Muscle layer of duodenum (tissue), 2 donors: Measurements from ENCODE around the gene LIMK2.

Experiments used
- H3K27ac ChIP-seq: one replicate; pipeline ENCODE4 v1.7.0; 2013; ENCODE audit warnings: mild to moderate bottlenecking, low read length
- H3K27me3 ChIP-seq: one replicate; pipeline ENCODE4 v1.7.0; 2013; ENCODE audit warnings: low read depth, mild to moderate bottlenecking, control low read depth, low read length
- H3K36me3 ChIP-seq, 2 donors: one replicate each; pipeline ENCODE4 v1.7.0; 2013; ENCODE audit warnings: low read length in 2 of 2, control low read depth in 1 of 2, mild to moderate bottlenecking in 1 of 2; ENCODE audit not compliant: insufficient read depth in 2 of 2, control insufficient read depth in 1 of 2
- H3K4me1 ChIP-seq, 2 donors: one replicate each; pipeline ENCODE4 v1.7.0; 2013; ENCODE audit warnings: low read length in 2 of 2, mild to moderate bottlenecking in 2 of 2, control low read depth in 1 of 2, moderate library complexity in 1 of 2; ENCODE audit not compliant: insufficient read depth in 2 of 2, control insufficient read depth in 1 of 2
- H3K4me3 ChIP-seq, 2 donors: one replicate each; pipeline ENCODE4 v1.7.0; 2013; ENCODE audit warnings: low read length in 2 of 2, low read depth in 1 of 2, mild to moderate bottlenecking in 1 of 2
- H3K9me3 ChIP-seq, 2 donors: one replicate each; pipeline ENCODE4 v1.7.0; 2013; ENCODE audit warnings: low read length in 2 of 2, control low read depth in 1 of 2, mild to moderate bottlenecking in 1 of 2; ENCODE audit not compliant: control insufficient read depth in 1 of 2
- donor health status: healthy.

LIMK2 gene

DNA sequence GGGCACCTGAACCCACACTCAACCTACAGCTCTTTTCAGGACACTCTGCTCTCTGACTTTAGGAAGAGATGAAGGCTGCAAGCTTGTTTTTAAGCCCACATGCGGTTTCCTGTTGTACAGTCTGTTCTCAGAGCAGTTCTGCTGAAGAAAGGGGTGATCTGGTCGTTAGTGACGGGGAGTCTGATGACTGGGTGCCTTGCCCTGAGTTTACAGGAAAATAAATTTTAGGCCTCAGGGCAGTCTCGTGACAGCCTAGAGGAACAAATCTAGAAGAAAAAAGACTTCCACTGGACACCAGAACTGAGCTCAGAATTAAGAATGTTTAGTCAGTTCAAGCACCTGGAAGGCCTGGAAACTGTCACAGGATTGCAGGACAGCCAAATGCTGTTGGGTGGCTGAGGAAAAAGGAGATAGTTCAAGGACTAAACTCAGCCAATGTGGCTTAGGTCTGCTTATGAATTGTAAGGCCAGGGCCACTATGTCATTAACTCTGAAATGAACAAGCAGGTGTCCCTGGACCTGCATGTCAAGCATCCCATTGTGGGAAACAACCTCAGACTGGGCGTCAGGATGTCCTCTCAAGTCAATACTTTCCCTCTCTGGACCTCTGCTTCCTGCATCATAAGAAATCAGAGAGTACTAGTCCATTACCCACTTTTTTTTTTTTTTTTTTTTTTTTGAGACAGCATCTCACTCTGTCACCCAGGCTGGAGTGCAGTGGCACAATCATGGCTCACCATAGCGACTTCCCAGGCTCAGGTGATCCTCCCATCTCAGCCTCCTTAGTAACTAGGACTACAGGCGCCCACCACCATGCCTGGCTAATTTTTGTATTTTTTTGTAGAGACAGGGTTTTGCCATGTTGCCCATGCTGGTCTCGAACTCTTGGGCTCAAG is 74.5 kb downstream of the LIMK2 start:
- H3K27me3 ChIP-seq, result no peaks in the 10 kb centered on the region
- H3K4me1 ChIP-seq, result peaks cover 20 to 34% of the 10 kb centered on the region in 2 donors
- H3K27ac ChIP-seq, result peak overlapping the region; percentile 62
- peaks cover 39 to 56% of the 10 kb centered on the region in 2 donors for H3K36me3 ChIP-seq
- H3K9me3 ChIP-seq, result no peaks in the 10 kb centered on the region
- H3K4me3 ChIP-seq, result no peak overlapping the region

DNA sequence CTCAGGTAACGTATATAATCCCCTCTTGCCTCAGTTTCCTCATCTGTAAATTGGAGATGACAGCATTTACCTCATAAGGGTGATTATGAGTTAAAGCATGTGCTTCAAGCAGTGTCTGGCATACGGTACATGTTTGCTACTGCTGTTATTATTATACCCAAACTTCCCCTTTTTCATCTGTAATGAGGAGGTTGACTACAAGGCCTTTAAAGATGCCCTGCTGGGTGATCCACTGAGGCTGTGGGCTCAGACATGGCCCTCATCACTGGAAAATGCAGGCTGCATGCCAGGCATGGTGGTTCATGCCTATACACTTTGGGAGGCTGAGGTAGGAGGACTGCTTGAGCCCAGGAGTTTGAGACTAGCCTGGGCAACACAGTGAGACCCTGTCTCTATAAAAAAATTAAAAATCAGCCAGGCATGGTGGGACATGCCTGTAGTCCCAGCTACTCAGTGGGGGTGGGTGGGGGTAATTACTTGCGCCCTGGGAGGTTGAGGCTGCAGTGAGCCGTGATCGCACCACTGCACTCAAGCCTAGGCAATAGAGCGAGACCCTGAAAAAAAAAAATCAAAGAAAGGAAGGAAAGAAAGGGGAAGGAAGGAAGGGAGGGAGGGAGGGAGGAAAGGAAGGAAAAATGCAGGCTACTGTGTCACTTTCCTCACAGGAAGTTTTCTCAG is 75.9 kb downstream of the LIMK2 start:
- H3K4me3 ChIP-seq, result no peak overlapping the region
- H3K27me3 ChIP-seq, result no peaks in the 10 kb centered on the region
- peak overlapping the region; percentile 58 for H3K27ac ChIP-seq
- peaks cover 26 to 43% of the 10 kb centered on the region in 2 donors for H3K36me3 ChIP-seq
- H3K4me1 ChIP-seq, result peaks cover 20 to 44% of the 10 kb centered on the region in 2 donors
- no peaks in the 10 kb centered on the region for H3K9me3 ChIP-seq

DNA sequence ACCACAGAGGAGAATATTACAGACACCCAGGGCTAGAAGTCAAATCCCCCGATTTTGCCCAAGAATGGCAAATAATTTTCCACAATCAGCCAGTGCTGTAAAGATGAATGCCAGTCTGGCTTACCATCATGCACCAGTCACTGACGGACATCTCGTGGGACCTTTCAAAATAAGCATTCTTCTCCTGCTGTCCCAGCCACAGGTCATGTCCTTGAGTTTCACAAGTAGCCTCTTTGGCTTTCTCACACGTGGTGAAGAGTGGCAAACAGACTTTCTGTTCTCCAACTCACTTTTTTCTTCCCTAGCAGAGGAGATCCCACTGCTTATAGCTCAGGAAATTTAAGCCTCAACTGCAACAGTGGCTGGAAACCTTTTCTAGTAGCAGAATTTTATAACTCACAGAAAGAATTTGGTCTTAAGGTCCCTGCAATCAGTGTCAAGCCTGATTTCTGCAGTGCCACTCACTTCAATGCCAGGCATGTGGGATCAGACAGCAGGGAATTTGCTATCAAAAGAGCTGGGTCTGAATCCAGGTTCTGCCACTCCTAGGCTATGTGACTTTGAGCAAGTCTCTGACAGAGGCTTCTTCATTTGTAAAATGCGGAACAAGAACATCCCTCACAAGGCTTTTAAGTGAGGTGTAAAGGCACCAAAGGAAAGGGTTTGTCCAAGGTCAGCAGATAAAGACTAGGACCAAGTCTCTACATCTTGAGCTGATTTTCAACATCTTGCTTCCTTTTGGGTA is 76.6 kb downstream of the LIMK2 start:
- H3K4me3 ChIP-seq, result no peak overlapping the region
- H3K36me3 ChIP-seq, result peaks cover 21 to 36% of the 10 kb centered on the region in 2 donors
- peaks cover 20 to 52% of the 10 kb centered on the region in 2 donors for H3K4me1 ChIP-seq
- no peaks in the 10 kb centered on the region for H3K9me3 ChIP-seq
- no peaks in the 10 kb centered on the region for H3K27me3 ChIP-seq
- H3K27ac ChIP-seq, result peak overlapping the region; percentile 89

DNA sequence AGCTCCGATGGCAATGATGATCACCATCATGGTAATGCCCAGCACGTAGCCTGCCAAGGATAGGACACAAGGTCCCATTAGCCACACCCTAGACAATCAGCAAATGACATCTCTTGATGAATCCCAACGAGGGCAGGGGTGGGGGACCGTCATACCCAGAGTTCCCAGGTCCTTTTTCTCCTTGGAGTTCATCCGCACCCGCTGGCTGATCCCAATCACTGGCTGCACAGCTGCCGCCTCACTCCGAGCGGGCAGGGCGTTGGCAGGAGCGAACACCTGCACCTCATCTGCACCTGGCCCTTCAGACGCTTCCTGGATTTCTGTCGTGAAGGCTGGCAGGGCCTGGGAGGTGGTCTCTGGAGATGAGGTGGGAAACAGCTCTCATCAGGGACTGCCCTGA is 77.2 kb downstream of the LIMK2 start:
- peak overlapping the region; percentile 62 to 92 for H3K4me3 ChIP-seq
- H3K36me3 ChIP-seq, result peaks cover 21 to 30% of the 10 kb centered on the region in 2 donors
- peaks cover 20 to 58% of the 10 kb centered on the region in 2 donors for H3K4me1 ChIP-seq
- H3K27ac ChIP-seq, result peak overlapping the region; percentile 89
- H3K9me3 ChIP-seq, result no peaks in the 10 kb centered on the region
- H3K27me3 ChIP-seq, result no peaks in the 10 kb centered on the region

DNA sequence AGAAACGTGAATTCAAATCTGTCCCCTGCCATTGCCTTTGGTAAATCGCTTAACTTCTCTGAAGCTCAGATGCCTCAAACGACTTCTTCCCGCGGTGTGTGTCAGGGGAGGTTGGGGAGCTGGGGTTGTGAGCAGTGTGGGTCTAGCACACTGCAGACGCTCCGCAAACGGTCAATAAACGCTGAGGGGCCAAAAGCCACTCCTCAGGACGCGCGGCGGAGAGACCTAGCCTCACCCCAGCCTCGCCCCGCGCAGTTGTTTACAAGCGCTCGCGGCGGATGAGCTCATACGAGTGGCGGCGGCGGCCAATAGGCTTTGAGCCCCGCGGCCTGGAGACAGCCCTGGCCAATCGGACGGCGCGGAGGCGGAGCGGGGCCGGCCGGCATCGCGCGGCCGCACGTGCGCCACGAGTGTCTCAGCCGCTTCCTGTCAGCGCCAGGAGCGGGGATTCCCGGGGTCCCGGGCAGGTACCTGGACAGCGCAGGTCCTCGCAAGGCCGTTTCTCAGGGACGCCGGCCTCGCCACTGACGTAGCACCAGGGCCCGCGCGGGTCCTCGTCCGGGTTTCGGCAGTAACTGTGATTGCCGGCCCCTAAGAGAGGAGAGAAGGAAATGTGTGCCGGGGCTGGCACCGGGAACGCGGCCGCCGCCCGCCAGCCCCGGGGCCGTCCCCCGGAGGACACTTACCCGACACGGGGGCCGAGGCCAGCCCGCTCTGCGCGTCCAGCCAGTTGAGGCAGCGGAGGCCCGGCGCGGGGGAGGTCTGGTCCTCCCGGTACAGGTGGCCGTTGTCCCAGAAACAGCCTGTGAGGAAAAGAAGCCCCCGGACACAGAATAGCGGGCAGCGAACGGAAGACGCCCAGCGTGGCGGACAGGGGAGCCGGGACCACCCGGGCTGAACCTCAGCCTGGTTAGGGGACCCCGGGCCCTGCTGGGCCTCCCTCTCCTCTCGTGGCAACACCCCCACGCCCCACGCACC is 78.7 kb downstream of the LIMK2 start:
- Histone ChIP-seq H3K4me1 (peaks cover 20 to 63% of the 10 kb centered on the region in 2 donors), H3K27ac (peak overlapping the region; percentile 98), H3K9me3 (no peaks in the 10 kb centered on the region), H3K4me3 (peak overlapping the region; percentile 89 to 92), H3K27me3 (no peaks in the 10 kb centered on the region), H3K36me3 (peaks cover 11 to 16% of the 10 kb centered on the region in 2 donors)

DNA sequence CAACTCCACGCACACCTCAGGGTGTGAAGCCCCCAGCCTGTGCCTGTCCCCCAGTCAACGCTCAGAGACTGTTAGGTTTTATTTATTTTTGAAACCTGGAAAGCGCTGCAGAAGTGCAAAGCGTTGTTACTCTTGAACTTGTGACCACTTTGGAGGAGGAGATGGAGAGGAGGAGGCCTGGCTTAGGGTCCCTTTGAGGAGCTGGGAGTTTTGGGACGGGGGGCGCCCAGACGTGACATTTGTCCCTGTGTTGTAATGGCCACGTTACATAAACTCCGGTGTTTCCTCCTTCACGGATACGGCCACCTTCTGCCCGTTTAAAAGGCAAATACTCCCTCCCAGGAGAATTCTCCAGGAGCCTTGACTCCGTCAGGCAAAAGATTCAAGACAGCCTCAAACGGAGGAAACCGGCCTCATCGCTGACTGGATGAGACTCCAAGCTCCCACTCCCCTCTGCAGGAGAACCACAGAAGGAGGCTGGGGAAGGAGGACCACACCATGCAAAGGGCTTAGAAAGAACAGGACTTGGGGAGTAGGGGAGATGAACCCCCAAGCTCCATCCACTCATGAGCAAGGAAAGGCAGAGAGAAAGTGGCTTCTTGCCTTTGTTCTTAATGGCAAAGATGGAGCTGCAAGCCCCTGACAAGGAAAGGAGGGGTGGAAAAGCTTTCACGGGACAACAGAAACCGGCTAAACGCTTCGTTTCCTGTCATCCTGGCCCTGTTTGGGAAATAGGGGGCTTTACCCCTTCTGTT is 79.6 kb downstream of the LIMK2 start:
- Histone ChIP-seq H3K9me3 (no peaks in the 10 kb centered on the region), H3K27me3 (no peaks in the 10 kb centered on the region), H3K36me3 (peaks cover 11 to 14% of the 10 kb centered on the region in 2 donors), H3K4me3 (peak overlapping the region; percentile 89 to 92), H3K27ac (peak overlapping the region; percentile 96), H3K4me1 (peaks cover 20 to 65% of the 10 kb centered on the region in 2 donors)

DNA sequence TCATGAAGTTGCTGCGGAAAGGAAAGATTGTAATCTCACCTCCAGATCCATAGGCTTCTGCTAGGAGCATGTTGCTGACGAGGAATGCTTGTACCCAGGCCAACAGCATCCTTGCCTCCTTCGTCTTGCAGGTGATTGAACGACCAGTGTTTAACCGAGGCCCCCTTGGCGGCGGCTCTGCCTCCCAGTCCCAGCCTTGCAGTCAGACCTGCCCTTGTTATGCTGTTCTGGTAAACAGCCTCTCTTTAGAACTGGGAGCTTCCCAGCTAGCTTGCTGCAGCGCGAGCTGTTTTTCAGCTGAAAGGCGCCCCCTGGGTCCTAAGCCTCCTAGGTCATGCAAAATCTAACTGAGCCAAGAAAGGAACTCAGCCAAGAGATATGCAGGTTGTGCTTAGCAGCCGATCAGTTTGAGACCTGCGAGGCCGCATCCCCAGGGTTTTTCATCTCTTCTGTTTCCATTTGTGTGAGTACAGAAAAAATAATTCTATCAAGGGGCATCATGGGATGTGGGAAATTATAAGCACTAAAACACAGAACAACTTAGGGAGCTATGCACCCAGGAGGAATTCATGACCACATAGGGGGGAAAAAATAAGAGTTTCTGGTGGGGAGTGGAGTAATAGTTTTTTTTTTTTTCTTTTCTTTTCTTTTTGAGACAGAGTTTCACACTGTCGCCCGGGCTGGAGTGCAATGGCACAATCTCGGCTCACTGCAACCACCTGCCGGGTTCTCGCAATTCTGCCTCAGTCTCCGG is 80.3 kb downstream of the LIMK2 start, which contains the start of gene PIK3IP1:
PIK3IP1 (minus strand) TSS at position 253 of the 754 bp plus-strand sequence; CDS start at position 109, 144 bp downstream.
- H3K27ac ChIP-seq, result peak within 1 kb of the TSS; percentile 96
- H3K36me3 ChIP-seq, result peaks cover 11 to 13% of the 10 kb centered on the region in 2 donors
- H3K4me3 ChIP-seq, result peak within 1 kb of the TSS; percentile 89 to 92
- peaks cover 24 to 68% of the 10 kb centered on the region in 2 donors for H3K4me1 ChIP-seq
- H3K27me3 ChIP-seq, result no peaks in the 10 kb centered on the region
- H3K9me3 ChIP-seq, result no peaks in the 10 kb centered on the region

DNA sequence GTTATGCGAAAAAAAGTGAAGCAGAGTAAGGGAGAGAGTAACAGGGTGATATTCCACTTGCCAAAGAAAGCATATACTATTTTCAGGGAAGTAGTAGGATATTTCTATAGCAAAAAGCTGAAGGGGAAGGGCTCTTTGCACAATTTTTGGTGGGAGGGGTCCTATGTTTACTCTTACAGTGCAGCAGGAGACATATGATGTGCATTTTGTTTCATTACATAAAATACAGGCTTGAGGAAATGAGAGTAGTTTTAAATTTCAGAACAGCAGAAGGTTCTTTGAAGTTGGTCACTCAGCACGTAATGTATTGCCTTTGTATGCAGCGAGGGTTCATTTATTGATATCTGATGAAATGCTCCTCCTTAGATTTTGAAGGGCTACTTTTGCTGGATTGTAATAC is 83.3 kb downstream of the LIMK2 start:
- Histone ChIP-seq H3K4me3 (peak overlapping the region in 1 of 2 donors; percentile 2), H3K36me3 (no peaks in the 10 kb centered on the region), H3K4me1 (peaks cover 8 to 43% of the 10 kb centered on the region in 2 donors), H3K9me3 (no peaks in the 10 kb centered on the region), H3K27ac (peak overlapping the region; percentile 72), H3K27me3 (no peaks in the 10 kb centered on the region)

DNA sequence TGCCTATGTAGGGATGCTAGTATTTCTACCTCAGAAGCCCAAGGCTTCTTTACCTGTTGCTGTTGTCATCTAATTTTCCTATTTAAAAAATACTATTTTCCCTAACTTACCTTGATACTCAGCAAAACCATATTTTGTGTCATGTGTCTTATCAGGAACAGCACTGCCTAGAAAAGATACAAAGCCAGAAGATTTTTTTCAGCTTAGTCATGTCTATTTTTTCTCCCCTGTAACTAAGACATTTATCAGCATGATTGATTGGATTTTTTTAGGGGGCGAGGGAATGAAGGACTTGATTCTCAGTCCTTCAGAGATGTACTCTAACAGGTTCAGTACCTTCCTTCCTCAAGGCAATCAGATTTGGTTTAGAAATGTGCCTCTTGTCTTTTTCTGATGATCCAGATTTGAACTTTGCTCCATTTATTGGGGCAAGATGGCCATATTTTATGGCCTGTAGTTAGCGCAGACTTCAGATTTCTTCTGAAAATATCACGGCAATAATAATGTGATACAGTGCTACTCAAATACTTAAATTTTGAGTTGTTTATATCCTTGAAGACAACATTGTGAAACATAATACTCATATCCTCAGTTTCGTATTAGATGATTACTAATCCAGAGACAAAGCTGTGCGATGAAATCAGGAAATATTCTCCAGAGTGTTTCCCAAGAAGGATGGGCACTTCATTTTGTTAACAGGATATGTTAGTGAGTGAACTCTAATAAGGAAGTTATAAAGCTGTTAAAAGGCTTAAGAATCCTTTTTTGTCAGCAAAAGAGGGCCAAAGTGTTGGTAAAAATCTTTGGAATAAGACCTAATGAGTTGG is 83.9 kb downstream of the LIMK2 start:
- peak overlapping the region; percentile 72 for H3K27ac ChIP-seq
- no peaks in the 10 kb centered on the region for H3K9me3 ChIP-seq
- H3K36me3 ChIP-seq, result no peaks in the 10 kb centered on the region
- H3K27me3 ChIP-seq, result no peaks in the 10 kb centered on the region
- peak overlapping the region in 1 of 2 donors; percentile 2 for H3K4me3 ChIP-seq
- peaks cover 8 to 43% of the 10 kb centered on the region in 2 donors for H3K4me1 ChIP-seq
